ENCODE measurements around the gene ARSI. TPM values are rescaled to one million over a fixed set of nuclear protein-coding genes. Genes with fewer than 3 reads are reported as not detected.

Gene ARSI
- polyA plus RNA-seq, 1 of the 3 experiments (the other 2 are of a cell fraction): 0.20 TPM

DNA sequence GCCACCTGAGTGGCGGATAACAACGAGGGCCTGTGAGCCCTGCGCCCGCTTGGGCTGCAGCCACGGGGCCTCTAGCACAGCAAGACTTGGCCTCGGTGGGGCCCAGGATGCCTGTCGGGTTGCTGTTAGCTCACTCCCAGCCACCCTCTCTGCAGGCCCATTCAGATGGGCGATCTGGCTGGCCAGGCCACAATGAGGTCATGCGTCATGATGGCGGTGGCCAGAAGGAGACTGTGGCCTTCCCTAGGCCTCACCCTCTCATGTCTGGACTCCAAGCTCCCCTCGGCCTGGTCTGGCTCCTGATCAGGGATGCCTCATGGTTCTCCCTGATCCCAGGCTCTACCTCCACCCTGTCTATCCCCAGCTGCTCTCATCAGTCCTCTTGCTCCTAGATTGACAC, 35.8 kb upstream of the ARSI start:
- Histone ChIP-seq H3K36me3 (replicated peaks in 1 of 2; ENCODE audit: control insufficient read depth in 1 of 2, insufficient read depth in 2 of 2, low read length in 1 of 2) (no peaks in the 10 kb centered on the region), H3K79me2 (ENCODE audit: insufficient read depth) (no peaks in the 10 kb centered on the region), H3K4me2 (no peak overlapping the region), H3K4me3 (ENCODE audit: low read depth in 2 of 2, low read length in 1 of 2) (no peak overlapping the region), H2AFZ (ENCODE audit: low read depth) (no peak overlapping the region), H3K9me3 (no peaks in the 10 kb centered on the region), H3K27ac (ENCODE audit: low read depth in 2 of 2, low read length in 1 of 2) (no peak overlapping the region), H4K20me1 (ENCODE audit: insufficient read depth) (no peaks in the 10 kb centered on the region), H3K9me2 (no peaks in the 10 kb centered on the region), H3F3A (replicated peaks; ENCODE audit: insufficient read depth) (no peaks in the 10 kb centered on the region), H3K27me3 (ENCODE audit: insufficient read depth) (no peaks in the 10 kb centered on the region), H3K9ac (no peak overlapping the region), H3K4me1 (ENCODE audit: control insufficient read depth in 1 of 2, insufficient read depth in 2 of 2, low read depth in 1 of 2, low read length in 1 of 2) (peaks cover 0 to 1% of the 10 kb centered on the region in 2 experiments; a peak in 1 of 4 replicates)
- POLR2A ChIA-PET: no interaction called here
- TF ChIP-seq FOSL2 (IDR thresholded peaks at IDR 0.05; ENCODE audit: borderline replicate concordance, low read depth) (no peak), FOXJ3 (CRISPR knock-in tag; IDR thresholded peaks at IDR 0.05) (no peak), MEF2A (IDR thresholded peaks at IDR 0.05; ENCODE audit: borderline replicate concordance, low read depth) (no peak), GATA2 (CRISPR knock-in tag; IDR thresholded peaks at IDR 0.05) (no peak), EP300 (IDR thresholded peaks at IDR 0.05; ENCODE audit: borderline replicate concordance in 1 of 2, low read depth in 1 of 2, low read length in 1 of 2) (no peak), MXI1 (IDR thresholded peaks at IDR 0.05; ENCODE audit: low read depth, low read length) (no peak), RXRA (IDR thresholded peaks at IDR 0.05; ENCODE audit: borderline replicate concordance, low read depth) (no peak), EZH2phosphoT487 (IDR thresholded peaks at IDR 0.05; ENCODE audit: borderline replicate concordance, low read depth) (no peak)
- TF ChIP-seq, protein P1, sequence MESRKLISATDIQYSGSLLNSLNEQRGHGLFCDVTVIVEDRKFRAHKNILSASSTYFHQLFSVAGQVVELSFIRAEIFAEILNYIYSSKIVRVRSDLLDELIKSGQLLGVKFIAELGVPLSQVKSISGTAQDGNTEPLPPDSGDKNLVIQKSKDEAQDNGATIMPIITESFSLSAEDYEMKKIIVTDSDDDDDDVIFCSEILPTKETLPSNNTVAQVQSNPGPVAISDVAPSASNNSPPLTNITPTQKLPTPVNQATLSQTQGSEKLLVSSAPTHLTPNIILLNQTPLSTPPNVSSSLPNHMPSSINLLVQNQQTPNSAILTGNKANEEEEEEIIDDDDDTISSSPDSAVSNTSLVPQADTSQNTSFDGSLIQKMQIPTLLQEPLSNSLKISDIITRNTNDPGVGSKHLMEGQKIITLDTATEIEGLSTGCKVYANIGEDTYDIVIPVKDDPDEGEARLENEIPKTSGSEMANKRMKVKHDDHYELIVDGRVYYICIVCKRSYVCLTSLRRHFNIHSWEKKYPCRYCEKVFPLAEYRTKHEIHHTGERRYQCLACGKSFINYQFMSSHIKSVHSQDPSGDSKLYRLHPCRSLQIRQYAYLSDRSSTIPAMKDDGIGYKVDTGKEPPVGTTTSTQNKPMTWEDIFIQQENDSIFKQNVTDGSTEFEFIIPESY (IDR thresholded peaks at IDR 0.05; ENCODE audit: borderline replicate concordance, low read depth): no peak
- TF ChIP-seq, protein P2, sequence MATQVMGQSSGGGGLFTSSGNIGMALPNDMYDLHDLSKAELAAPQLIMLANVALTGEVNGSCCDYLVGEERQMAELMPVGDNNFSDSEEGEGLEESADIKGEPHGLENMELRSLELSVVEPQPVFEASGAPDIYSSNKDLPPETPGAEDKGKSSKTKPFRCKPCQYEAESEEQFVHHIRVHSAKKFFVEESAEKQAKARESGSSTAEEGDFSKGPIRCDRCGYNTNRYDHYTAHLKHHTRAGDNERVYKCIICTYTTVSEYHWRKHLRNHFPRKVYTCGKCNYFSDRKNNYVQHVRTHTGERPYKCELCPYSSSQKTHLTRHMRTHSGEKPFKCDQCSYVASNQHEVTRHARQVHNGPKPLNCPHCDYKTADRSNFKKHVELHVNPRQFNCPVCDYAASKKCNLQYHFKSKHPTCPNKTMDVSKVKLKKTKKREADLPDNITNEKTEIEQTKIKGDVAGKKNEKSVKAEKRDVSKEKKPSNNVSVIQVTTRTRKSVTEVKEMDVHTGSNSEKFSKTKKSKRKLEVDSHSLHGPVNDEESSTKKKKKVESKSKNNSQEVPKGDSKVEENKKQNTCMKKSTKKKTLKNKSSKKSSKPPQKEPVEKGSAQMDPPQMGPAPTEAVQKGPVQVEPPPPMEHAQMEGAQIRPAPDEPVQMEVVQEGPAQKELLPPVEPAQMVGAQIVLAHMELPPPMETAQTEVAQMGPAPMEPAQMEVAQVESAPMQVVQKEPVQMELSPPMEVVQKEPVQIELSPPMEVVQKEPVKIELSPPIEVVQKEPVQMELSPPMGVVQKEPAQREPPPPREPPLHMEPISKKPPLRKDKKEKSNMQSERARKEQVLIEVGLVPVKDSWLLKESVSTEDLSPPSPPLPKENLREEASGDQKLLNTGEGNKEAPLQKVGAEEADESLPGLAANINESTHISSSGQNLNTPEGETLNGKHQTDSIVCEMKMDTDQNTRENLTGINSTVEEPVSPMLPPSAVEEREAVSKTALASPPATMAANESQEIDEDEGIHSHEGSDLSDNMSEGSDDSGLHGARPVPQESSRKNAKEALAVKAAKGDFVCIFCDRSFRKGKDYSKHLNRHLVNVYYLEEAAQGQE (IDR thresholded peaks at IDR 0.05; ENCODE audit: low read depth, low read length): no peak
- 82% methylated on average over 6 of the region's 11 CpGs for WGBS (ENCODE audit: low lambda C conversion rate)
- no peak for DNase-seq
- CTCF ChIA-PET: interaction anchor here (3.3 kb wide), 1 partner anchor 12 kb away, joined by 24 read pairs; no protein-coding TSS in a partner anchor

DNA sequence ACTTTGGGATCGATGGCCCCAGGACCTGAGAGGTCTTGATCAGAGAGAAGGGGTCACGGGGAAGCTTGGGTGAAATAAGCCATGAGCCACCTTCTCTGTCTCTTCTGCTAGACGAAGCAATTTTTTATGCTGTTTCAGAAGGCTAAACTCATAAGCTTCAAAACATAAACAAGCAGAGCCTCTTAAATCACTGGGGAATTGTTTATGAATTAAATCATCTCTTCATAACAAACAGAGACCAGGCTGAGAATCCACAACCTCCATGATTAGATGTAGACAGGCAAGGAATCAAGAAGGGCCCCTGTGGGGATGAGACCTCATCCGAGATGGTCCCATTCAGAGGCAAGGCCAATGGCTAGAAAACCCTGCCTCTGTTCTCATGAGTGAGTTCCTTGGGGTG, 33.1 kb upstream of the ARSI start:
- H4K20me1 ChIP-seq (ENCODE audit: insufficient read depth): no peaks in the 10 kb centered on the region
- H3K79me2 ChIP-seq (ENCODE audit: insufficient read depth): no peaks in the 10 kb centered on the region
- WGBS (ENCODE audit: low lambda C conversion rate): 66% methylated on average over 4 of the region's 4 CpGs
- no peaks in the 10 kb centered on the region for H3K9me3 ChIP-seq
- ChIA-PET CTCF (interaction anchor here (1.1 to 3.7 kb wide), 4 partner anchors 9 to 49 kb away, joined by 3 to 20 read pairs (median 4); no protein-coding TSS in a partner anchor), POLR2A (no interaction called here)
- H3F3A ChIP-seq (replicated peaks; ENCODE audit: insufficient read depth): no peaks in the 10 kb centered on the region
- DNase-seq: no peak
- H3K9ac ChIP-seq: no peak overlapping the region
- H3K4me1 ChIP-seq (ENCODE audit: control insufficient read depth in 1 of 2, insufficient read depth in 2 of 2, low read depth in 1 of 2, low read length in 1 of 2): peaks cover 0 to 4% of the 10 kb centered on the region in 2 experiments; a peak in 1 of 4 replicates
- TF ChIP-seq FOSL2 (IDR thresholded peaks at IDR 0.05; ENCODE audit: borderline replicate concordance, low read depth) (no peak), NFIC (IDR thresholded peaks at IDR 0.05; ENCODE audit: borderline replicate concordance) (no peak), FOXM1 (IDR thresholded peaks at IDR 0.05; ENCODE audit: low read depth) (no peak), RXRA (IDR thresholded peaks at IDR 0.05; ENCODE audit: borderline replicate concordance, low read depth) (no peak)
- TF ChIP-seq, protein P1 (IDR thresholded peaks at IDR 0.05; ENCODE audit: borderline replicate concordance, low read depth): no peak
- H3K27me3 ChIP-seq (ENCODE audit: insufficient read depth): no peaks in the 10 kb centered on the region
- H3K4me3 ChIP-seq (ENCODE audit: low read depth in 2 of 2, low read length in 1 of 2): no peak overlapping the region
- H2AFZ ChIP-seq (ENCODE audit: low read depth): no peak overlapping the region
- H3K27ac ChIP-seq (ENCODE audit: low read depth in 2 of 2, low read length in 1 of 2): no peak overlapping the region
- H3K9me2 ChIP-seq: no peaks in the 10 kb centered on the region
- no peaks in the 10 kb centered on the region for H3K36me3 ChIP-seq (replicated peaks in 1 of 2; ENCODE audit: control insufficient read depth in 1 of 2, insufficient read depth in 2 of 2, low read length in 1 of 2)
- no peak overlapping the region for H3K4me2 ChIP-seq
